GM11168 (cell line): ENCODE data around the gene INTS3.

ENCODE experiments used
- in situ Hi-C: fragments of 300-500 bp; cut with MboI; formaldehyde crosslinking; loops from one replicate; pipeline ENCODE4 v1.12.0; 2022; ENCODE audit warnings: low sequenced_read_pairs; ENCODE audit not compliant: unreplicated experiment

The INTS3 gene

DNA sequence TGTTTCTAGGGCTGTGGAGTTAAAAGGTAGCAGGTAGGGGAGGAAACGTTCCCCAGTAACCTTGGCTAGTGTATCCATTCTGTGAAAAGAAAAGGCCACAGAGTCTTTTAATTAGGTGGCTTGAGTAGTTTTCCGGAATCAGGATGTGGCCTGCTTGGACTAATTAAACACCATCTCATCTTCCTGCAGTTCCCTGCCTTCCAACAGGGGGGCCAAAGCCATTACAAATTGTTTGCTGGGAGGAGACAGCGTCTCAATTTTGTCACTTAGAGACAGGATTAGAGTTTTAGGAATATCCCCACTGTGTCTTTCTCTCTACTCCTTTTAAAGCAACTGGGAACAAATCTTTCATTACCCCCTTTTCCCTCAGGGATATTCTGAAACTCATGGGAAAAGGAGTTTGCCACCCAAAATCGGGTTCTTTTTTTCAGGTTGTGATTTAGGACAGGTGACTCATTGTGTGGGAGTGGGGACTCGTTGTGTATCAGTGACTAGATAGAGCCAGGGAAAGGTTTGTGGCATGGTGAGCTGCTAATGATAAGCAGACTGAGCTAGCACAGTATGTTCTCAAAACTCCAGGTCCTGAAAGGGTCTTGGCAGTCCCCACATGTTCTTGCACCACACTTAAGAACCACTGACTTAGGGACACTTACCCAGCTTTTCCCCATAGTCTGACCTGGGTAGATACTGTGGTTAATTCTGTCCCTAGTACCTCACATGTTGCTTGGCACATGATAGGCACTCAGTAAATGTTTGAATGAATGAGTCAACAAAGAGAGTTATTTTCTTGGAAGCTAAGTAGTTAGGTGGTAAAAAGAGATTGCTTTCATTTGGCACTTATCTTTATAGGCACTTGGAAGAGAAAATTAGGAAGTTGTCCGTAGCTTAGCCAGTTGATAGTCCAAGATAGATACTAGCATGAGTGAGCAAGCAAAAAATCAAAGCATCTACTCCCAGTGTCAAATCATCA lies 22.5 kb downstream of the INTS3 start:
- in situ Hi-C loops, result no loop called here

DNA sequence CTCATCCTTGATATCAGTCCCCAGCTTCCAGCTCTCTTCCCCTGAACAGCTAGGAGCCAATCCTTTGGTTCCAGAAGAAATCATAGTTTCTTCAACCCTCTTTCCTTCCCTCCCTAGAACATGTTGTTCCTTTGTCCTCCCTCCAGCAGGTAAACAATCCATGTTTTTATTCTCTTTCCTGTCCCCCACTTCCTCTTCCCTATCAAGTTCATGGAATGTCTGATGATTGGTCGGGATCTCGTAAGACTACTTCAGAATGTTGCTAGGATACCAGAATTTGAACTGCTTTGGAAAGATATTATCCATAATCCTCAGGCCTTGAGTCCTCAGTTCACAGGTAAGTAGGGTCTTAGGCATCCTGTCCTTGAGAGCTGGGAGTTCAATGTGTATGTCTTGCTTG lies 24.2 kb downstream of the INTS3 start:
- in situ Hi-C loops, result no loop called here

DNA sequence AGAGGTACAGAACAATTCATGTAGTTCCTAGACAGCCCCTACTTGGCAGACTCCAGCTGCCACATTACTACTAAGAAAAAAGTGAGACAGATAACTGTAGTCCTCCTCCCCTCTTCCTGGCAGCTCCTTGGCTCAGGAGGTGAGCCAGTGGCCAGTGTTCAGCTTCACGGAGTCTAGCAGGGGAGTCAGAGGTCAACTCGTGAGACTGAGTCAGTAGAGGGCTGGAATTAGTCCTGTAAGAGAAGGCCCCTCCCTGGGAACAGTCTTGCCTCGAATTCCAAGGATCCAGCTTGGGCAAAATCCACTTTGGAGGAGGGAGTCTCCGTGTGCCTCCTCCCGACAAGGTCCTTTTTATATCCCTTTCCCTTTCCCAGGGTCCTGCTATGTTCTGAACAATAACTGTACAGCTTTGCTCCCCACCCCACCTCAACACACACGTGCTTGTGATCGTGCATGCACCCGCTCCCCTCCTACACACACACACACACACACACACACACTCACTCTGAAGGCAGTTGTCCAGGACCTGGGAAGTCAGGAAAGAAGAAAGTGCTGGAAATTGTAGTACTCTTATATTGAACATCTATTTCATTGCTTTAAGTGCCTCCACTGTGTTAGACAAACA lies 24.8 kb downstream of the INTS3 start:
- in situ Hi-C loops, result no loop called here

DNA sequence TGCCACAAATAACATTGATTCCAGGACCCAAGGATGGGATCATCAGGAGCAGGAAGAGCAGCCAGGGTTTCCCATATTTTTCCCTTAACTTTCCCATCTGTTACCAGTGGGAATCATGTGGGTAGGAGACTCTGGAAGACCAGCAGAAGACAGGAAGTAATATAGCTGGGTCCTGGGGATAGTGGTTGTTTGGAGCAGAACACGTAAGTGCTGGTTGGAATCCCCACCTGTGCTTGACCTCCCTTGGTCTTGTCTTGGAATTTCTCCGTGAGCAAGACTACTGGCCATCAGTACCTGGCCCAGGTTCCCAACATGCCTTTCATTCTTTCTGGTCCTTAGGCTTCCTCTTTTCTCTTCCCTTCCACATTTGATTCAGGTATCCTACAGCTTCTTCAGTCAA lies 26.4 kb downstream of the INTS3 start:
- in situ Hi-C loops, result no loop called here

DNA sequence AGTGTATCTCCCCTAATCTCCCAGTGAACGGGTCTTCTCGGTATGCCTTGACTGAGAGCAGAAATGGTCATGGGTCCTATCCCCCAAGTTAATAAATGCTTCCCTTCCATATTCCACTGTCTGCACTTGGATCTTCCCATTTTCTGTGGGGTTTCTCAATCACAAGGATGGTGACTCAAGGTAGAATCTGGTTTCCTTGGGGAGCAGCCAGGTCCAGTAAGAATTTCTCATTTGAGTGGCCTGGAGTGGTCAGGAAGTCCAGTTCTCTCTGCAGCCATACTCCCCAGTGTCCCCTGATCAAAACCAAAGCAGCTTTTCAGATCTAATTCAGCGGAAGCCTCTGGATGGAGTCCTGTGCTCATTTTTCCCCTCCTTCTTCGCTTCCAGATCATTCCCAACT lies 32.6 kb downstream of the INTS3 start:
- in situ Hi-C loops, result no loop called here

DNA sequence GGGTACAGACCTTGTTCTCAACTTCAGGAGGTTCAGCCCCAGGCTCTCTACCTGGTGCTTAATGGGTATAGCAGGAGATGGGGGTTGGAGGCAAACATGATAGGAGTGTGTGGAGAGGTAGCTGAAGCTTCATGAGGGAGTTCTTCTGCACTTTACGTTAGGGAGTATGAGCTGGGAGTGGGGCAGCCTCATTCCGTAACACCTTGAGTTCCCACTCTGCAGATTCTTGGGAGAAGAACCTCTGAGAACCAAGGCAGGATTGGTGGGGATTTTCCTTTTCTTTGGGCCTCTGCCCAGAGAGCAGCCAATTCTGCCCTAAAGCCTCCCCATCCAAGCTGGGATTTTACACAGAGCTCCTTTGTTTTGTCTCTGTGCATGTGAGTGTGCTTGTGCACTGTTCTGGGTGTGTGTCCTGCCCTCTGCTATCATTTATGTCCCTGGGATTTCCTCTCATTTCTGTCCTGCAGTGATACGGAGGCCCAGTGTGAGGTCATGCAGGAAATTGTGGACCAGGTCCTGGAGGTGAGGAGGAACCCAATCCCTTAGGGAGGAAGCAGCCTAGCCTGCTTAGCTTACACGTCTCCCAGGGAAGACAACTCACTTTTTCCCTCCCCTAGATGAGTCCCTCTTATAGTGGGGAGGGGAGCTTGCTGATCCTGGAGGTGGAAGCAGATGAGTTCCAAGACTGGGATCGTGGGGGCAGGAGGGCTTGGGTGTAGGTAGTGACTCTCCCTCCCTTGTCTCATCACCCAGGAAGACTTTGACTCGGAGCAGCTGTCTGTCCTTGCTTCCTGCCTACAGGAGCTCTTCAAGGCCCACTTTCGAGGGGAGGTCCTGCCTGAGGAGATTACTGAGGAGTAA lies 35.7 kb downstream of the INTS3 start:
- in situ Hi-C loops, result no loop called here

DNA sequence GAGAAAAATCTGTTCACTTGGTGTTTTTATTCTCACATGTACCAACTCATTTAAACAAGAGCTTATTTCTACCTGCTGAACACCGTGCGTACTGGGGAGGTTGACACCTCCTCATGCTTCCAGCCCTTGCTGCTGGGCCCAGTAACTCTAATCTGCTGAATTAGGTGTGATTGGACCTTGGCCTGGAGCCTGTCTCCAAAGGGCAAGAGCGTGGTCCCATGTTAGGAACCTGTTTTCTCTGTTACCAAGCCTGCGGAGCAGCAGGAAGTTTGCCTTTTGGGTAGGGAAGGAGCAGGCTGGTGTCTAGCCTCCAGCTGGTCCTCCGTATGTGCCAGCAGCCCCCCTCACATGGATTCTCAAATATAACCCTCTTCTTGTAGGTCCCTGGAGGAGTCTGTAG lies 36.5 kb downstream of the INTS3 start:
- in situ Hi-C loops, result no loop called here

DNA sequence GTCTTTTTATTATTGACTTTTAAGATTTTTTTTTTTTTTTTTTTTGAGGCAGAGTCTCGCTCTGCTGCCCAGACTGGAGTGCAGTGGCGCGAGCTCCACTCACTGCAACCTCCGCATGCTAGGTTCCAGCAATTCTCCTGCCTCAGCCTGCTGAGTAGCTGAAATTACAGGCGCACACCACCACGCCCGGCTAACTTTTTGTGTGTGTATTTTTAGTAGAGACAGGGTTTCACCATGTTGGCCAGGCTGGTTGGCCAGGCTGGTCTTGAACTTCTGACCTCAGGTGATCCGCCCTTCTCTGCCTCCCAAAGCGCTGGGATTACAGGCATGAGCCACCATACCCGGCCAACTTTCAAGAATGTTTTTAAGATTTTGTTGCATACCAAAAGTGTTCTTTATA lies 38.8 kb downstream of the INTS3 start:
- in situ Hi-C loops, result loop anchor here (5.0 kb wide), 1 partner anchor 89 kb away; the partner anchor contains the start of gene NPR1

DNA sequence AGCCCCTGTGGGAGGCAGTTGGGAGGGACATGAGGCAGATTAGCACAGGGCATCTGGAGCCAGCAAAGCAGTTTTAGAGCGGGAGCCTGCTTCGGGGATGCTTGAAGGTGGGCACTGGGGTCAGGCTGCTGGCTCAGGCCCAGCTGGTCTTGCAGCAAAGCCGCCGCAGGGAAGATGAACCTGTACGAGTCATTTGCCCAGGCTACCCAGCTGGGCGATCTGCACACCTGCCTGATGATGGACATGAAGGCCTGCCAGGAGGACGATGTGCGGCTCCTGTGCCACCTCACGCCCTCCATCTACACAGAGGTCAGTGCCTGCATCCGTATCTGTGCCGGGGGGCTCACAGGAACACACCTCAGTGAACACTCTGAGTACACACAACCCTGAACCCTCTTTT lies 39.7 kb downstream of the INTS3 start:
- in situ Hi-C loops, result loop anchor here (5.0 kb wide), 1 partner anchor 90 kb away; the partner anchor contains the start of gene NPR1

DNA sequence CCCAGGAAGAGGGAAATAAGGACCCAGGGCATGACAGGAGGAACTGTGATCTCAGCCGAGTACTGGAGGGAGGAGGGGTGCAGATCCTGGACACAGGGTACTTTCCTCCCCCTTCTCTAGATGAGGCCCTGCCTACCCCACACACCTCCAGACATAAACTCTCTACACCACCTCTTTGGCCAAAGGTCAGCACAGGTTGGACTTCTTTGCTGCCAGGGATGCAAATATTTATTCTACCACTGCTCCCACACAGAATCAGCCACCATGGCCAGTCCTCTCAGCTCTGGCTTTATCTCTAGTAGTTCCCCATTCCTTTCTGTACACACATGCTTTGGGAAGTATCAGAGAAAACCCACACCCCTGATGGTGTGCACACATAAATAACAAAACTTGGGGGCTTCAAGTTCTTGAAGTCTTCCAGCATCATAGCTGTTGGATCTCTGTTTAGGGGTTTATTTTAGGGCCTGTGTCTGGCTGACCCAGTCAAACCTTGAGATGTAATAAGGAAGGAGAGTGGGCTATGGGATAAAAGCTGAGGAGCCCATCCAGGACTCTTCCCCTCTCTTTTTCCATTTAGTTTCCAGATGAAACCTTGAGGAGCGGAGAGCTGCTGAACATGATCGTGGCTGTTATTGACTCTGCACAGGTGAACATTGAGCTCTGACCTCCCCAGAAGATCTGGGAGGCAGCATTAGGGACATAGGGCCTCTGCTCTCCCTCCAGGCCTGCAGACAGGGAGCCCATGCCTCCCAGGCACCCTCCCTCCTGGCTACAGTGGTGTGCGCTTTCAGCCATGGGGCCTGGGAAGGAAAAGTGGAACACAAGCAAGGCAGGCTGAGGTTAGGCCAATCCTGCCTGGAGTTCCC lies 40.7 kb downstream of the INTS3 start:
- in situ Hi-C loops, result loop anchor here (5.0 kb wide), 1 partner anchor 91 kb away; the partner anchor contains the start of gene NPR1

DNA sequence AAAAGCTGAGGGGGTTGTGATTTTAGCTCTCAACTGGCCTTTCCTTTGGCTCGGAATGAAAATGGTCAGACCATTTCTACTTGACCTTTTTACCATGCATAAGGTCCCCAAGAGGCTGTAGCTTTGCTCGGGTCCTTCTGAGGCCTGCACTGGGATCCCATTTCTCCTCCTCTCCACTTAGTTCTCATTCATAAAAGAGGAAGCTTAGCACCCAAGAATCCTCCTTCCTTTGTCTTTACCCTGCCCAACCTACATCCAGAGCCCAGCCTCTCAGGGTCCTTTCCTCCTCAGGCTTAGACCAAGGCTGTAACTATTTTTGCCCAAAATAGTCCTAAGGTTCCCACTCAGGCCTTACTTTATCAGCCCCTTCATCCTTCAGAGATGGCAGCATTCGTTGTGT lies 41.4 kb downstream of the INTS3 start:
- in situ Hi-C loops, result loop anchor here (5.0 kb wide), 1 partner anchor 92 kb away; the partner anchor contains the start of gene NPR1

DNA sequence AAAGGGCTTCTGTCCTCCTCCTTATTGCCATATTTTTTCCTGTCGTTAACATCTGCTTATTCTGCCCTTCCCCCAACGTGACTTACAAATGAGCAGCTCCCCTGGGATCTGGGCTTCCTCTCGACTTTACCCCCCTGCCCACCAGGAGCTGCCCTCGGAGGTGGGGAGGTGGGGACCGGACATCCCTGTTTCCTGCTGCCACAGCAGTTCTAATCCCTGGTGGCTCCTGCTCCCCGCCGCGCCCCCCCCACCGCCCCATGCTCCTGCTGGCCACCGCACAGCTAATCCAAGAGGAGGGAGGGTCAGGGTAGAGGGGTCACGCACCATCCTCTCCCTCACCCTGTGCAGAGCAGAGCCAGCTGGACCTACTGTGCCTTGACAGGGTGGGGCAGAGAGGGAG lies 42.9 kb downstream of the INTS3 start:
- in situ Hi-C loops, result no loop called here

DNA sequence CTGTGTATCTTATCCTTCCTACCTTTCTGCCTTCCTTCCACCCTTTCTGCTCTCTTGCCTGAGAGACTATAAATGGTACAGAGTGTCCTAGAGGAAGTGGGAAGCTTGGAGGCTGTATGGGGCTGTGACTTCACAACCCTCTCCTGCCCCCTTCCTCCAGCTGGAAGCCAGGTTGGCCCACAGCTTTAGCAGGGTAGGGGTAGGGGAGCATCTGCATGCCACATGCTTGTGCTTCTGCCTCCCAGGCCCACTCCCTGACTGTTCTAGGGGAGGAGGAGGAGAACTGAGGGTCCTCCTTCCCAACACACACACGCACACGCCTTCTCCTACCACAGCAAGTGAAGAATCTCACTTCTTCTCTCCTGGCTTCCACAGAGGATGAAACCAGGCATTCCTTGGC lies 43.4 kb downstream of the INTS3 start:
- in situ Hi-C loops, result no loop called here

DNA sequence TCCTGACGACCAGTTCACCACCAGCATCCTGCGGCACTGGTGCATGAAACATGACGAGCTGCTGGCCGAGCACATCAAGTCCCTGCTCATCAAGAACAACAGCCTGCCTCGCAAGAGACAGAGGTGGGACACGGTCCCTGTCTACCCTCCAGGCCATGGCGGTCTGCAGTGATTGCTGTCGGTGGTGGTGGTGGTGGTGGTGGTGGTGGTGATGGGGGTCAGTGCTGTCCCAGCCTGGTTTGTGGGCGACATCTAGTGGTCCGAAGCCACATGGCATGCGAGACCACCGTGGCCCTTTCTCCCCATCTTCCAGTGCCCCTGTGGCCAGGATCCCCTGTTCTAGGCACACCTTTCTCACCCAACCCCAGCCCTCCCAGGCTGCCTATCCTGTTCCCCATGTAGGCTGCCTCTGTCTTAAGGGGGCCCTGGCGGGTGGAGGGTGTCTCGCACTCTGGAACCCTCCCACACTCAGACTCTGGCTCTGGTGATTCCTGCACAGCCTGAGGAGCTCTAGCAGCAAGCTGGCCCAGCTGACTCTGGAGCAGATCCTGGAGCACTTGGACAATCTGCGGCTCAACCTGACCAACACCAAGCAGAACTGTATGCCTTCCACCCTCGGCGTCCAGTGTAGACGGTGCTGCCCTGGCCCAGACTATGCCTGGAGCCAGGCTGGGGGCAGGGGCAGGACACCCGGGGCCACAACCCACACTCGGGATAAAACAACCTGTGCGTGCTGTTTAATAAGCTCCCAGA lies 44.2 kb downstream of the INTS3 start:
- in situ Hi-C loops, result no loop called here

DNA sequence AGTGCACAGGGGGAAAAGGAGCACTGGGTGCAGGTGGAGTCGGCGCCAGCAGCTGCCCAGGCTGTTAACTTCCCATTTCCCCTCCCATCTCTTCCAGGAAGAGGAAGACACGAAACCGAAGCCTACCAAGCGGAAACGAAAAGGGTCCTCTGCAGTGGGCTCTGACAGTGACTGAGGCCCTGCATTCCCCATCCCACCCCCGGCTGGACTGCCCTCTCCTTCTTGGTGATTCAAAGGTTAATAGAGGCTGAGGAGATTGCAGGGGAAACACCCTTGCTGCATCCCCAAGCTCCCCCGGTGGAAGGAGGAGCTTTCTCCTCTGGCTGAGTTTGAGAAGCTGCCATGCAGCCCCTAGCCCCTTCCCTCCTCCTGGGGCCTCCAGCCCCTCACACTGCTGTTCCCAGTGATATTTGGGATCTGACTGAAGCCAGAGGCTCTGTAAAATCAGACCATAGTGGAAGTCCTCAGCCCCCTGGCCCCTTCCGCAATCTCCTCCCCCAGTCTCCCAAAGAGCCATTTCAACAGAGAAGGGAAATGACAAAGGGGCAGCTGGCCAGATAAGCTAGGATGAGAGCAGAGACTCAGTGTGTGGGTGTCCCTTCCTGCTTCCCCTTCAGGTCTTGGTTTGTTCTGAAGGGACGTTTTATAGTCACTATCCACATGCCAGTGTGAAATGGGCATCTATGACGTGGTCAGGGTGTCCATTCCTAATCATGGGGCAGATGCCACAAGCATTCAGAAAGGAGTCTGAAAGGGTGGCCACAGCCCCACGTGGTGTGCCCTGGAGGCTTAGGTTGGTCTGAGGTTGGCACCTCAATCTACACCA lies 45.5 kb downstream of the INTS3 start:
- in situ Hi-C loops, result no loop called here

DNA sequence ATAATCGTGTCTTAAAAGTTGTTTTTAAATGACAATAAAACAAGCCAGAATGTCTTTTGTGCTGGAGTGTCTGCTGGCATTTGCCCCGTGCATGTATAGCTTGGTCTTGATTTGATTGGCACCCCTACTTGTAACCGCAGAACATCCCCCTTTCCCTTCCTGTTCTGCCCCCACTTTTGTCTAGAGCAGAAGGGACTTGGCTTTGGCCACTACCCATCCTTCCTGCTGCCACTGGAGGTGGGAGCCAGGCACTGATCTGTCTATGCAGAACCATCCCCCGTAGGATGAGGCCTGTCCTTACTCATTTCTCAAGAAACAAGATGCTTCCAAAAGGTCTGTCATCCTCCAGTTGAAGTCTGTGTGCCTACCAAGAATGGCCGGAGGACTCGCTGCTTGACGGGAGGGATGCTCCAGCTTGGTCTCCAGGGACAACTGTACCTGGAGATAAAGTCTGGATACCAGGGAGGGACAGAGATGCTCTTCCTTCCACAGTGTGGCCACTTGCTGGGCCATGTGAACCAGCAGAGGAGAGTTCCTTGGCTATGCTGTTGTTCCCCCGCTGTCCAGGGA lies 46.3 kb downstream of the INTS3 start:
- in situ Hi-C loops, result no loop called here

DNA sequence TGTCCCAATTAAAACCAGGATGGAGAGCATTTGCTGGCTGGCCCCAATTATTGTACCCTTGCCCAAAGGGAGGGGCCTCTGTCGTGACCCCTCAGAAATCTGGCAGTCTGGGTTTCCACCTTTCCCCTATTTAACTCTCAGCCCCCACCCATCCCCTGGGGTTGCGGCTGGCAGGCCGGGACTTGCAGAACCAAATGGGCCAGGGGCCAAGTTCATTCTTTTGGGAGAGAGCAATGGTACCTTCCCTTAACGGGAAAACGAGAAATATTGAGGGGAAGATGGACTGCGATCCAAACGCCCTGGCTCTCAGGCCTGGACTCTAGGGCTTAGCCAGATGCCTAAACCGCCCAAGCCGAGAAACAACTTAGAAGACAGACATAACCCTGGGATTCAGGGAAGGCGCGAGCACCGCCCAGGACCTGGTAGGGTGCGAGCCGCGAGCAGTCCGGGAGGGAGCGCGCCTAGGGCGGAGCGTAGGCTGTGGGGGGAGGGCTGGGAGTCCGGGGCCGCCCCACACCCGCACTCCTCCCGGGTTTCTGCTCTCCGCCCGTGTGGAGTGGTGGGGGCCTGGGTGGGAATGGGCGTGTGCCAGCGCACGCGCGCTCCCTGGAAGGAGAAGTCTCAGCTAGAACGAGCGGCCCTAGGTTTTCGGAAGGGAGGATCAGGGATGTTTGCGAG lies 47.1 kb downstream of the INTS3 start, which contains the start of gene SLC27A3:
Gene SLC27A3 (plus strand): TSS at position 628 of the 678 bp plus-strand sequence. CDS start 91 bp downstream, outside the sequence.
- in situ Hi-C loops, result no loop called here
